HG02759 (cell line): ENCODE data around the gene H1-8.

Experiments used
- ATAC-seq: cut with Tn5 transposase; IDR thresholded peaks from one replicate; pipeline ENCODE4 v1.9.1; 2021; ENCODE audit warnings: mild to moderate bottlenecking, moderate library complexity; ENCODE audit not compliant: unreplicated experiment

The H1-8 gene

DNA sequence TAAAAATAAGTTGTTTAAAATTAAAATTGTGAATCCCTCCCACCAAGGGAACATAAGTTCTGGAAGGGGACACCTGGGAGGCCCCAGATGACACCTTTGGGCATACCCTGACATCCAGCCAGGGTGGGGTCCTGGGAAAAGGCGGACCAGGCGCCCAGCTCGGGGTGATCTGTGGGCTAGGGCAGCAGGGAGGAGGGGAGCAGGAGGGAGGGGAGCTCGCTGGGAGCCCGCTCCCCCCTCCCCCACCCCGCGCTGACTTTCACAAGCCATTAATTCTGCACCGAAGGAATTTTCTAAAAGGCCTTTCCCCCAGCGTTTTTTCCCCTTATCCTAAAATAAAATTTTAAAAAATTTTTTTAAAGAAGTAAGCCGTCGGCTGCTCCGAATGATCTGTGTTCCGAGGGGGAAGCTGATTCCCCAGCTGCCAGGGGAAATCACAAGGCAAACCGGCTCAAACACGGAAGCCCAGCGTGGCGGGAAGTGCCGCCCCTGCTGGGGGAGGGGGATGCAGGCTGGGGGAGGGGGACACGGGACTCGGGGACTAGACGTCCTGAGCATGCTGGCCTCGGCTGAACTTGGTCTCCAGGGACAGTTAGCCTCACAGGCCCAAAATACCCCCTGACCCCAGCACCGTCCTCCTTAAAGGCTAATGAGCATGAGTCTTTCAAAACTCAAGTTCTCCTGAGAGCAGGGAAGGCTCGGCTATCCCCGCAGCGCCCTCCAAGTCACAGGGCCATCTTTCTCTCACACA, 49.6 kb downstream of the H1-8 start:
- ATAC-seq: no peak

DNA sequence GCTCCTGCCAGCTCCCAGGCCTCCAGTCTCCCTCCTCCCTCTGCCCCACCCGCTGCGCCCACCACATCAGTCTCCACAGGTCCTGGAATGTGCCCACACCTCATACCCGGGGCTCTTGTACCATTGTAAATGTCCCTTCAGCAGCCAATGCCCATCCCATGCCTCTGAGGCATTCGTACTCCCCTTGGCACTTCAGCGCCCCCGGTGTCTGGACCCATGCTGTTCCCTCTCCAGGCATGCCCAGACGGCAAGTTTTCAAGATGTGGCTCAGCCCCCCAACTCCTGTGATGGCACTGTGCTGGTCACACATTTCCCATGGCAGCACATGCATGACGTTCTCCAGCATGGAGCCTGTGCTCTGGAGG, 50.2 kb downstream of the H1-8 start:
- ATAC-seq: no peak

DNA sequence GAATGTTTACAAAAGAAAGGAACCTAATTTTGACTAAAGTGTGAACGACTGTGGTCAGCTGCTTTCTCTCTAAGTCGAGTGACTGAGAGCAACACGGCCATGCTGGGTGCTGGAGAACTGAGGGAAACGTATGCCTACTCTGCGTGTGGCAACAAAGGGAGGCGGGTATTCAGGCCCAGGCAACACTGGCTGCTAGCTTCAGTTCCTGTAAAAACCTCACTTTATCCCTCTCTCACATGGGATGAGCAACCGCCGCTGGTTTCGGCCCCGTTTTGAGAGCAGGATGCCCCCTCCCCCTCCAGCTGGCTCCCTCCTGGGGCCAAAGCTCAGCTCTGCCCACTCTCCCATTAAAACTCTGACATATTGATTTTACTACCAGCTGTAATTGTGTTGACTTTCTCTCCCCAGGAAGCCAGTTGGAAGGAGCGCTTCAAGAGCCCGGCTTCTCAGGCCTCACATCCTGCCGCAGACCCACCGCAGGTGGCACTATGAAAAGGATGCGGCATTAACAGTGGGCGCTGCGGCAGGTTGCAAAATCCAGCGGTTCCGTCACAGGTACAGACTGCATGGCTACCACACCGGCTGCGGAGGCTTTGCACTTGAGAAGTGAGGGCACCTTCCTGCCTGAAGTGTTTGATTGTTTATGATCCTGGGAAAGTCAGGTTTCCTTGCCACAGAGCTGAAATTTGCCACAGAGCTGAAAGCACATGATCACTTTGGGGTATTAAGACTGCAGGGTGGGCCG, 50.8 kb downstream of the H1-8 start:
- no peak for ATAC-seq

DNA sequence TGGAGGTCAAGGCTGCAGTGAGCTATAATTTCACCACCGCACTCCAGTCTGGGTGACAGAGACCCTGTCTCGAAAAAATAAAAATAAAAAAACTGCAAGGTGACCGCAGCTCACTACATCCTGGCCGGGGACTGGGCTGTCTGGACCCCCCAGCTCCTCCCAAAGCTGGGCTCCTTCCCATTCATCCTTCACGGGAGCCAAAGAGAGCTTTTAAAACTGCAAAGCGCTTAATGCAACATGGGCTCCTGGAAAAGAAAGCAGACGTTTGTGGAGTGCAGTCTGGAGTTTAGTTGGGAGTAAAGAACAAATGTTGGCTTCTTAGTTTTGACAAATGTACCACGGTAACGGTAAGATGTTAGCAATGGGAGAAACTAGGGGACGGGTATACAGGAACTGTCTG, 51.4 kb downstream of the H1-8 start:
- ATAC-seq: no peak

DNA sequence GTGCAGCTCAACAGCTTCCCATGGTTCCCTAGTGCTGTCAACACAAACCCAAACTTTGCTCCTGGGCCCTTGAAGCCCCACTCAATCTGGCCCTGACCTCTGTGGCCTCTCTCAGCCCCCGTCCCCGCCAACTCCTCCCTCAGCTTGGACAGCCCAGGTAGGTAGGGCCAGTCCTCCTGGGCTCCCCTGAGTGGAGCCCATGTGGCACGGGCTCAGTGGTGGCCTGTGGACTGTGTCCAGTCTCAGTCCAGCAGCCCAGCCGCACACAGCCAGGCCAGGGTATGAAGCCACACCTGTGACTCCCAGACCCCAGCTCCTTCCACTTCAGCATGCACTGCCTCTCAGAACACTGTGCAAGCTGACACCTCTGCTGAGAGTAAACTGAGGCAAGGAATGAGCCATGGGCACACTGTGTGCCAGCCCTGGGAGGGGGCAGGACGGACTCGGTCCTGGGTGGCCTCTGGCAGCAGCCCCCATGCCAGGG, 52.0 kb downstream of the H1-8 start:
- no peak for ATAC-seq

DNA sequence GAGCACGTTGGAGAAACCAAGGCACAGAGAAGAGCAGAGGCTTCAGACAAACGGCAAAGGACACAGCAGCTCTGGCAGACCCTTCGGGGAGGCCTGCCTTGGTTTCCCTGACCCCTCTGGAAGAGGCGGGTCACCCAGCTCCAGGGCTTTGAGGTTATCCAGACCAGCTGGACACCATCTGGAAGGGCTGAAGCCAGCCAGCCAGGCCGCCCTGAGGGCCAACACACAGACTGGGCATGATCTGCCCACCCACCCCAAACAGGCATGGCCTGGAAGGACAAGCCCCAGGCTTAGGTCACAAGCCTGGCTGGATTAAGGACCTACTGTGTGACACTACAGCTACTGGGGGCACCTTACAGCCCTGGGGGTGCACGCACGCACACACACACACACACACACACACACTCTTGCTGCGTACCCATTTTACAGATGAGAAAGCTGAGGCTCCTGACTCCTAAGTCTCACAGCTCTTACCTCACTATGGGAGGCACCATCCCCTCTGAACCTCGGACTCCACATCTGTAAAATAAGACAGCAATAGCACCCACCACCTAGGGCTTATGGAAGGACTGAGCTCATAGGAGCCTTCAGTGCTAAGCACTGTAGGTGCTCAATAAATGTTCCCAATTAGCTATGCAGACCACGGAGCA, 52.7 kb downstream of the H1-8 start:
- no peak for ATAC-seq

DNA sequence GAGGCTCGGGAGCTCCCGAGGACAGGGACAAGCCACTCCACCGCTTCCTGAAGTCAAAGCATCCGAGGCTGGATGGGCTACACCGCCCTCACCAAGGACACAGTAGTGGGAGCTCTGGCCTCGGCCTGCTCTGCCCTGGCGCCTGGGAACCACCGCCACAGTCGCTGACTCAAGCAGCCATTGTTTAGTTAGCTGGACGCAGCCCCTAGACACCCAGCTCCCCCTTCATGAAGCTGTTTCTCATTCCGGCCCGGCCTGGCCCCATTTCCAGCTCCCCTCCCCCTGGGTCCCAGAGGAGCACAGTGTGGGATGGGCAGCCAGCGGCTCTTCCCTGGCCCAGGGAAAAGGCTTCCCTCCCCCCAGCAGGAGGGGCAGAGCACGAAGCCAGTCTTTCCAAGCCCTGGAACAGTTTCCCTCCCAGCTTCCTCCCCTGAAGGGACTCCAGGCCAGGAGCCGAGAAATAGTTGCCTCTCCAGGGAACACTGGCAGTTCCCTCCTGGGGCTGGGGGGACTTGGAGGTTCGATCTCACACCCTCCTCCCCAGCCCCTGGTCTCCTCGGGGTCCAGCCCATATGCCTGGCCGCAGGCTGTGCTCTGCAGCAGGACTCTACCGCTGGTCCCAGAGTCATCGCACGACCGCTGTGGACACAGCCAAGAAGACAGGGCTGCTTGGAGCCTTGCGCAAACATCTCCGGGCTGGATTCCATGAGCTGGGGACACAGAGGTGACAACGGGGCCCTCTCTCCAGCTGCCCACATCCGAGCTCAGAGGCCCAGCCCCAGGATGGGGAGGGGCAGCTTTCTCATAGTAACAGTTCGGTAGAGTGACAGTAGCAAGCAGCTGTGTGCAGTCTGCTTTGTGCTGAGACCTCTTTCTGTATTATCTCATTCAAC, 53.5 kb downstream of the H1-8 start:
- no peak for ATAC-seq

DNA sequence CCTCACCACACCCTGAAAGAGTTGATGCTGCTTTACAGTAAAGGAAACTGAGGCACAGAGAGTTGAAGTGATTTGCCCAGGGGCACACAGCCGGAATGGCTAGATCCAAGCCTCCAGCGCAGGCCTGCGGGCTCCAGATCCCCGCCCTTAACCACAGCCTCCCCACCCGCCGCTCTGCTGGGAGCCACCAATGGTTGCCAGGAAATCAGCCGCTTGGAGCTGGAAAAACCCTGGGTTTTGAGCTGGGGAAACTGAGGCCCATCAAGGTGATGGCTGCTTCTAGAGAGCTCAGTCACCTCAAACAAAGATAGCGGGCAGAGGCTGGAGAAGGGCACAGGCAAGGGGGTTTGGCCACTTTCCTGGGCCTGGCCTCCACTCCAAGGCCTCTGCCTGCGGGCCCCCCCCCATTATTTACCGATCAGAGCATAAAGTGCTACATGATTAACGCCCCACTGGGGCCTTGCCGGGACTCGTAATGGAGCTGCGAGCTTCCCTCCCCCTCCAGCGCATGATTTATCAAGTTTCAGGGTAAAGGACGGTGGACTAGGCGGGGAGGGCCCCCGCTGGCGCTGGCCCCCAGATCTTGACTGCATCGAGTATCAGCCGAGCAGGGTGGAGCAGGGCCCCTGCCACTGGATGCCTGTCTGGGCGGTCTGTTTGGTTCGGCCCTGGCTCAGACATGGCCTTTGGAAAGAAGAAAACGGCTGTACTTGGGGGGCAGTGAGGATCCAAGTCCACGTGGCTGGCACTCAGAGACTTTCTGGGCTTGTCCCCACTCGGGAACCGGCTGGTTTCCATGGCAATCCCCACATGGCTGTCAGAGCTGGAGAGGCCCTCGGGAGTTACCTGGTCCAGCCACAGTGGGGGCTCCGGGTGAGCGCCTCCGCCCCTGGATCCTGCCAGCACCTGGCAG, 54.4 kb downstream of the H1-8 start:
- no peak for ATAC-seq

DNA sequence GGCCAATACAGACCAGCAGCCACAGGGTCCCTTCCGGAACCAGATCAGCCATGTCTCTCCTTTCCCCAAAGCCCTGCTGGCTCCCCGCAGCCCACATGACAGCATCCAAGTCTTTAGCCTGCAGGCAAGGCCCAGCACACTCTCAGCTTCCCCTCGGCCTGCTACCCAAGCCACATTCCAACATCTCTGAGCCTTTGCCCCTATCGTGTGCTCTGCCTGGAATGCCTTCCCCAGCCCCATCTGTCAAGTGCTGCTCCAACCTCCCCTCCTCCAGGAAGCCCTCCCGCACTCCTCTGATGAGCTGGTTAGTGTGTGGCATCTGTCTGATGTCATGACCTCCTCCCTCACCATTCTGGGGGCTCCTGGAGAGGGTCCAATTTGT, 55.0 kb downstream of the H1-8 start:
- no peak for ATAC-seq

DNA sequence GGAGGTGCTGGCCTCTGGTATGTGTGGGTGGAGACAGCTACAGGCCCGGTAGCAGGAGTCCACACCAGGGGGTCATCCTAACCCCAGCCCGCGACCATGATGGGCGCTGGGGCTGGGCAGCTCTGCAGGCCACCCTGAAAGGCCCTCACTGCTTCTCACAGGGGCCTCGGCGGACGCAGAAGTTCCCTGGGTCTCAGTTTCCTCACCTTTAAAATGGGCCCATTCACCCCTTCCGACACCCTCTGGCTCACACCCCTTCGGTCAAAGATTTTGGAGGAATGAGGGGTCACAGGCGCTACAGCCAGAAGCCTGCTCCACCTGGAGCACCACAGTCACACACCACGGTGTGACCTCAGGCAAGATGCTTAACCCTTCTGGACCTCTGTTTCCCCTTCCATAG, 55.5 kb downstream of the H1-8 start:
- no peak for ATAC-seq

DNA sequence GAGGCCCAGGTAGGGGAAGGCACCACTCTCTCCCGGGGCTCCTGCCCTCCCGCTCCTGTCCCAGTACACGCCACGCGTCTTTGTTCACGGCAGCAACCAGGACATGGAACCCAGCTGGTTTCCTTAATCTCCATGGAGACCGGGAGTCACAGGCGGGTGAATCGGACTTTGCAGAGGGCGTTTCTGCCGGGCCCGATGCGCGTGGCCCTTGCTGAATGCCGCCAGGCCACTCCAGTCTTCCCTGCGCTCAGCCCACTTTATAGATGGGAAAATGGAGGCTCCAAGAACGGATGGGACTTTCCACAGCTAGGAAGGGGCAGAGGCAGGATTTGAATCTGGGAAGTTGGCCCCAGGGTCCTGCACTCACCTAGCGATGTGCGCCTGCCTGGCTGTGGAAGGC, 56.1 kb downstream of the H1-8 start:
- no peak for ATAC-seq

DNA sequence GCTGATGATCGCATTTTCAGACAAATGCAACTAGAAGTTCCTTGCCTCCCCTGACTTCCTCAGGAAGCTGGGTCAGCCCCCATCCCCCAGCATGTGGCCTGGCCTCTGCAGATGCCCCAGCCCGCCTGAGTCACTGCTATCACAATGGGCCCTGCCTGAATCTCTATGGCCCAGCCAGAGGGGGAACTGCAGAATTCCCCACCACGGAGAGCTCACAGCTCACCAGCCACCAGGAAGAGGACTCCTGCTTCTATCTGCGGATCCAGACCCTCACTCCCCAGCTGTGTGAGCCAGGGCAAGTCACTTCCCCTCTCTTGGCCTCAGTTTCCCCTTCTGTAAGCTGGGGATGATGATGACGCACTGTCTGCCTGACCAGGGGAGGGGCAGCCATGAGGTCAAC, 56.6 kb downstream of the H1-8 start:
- ATAC-seq: no peak

DNA sequence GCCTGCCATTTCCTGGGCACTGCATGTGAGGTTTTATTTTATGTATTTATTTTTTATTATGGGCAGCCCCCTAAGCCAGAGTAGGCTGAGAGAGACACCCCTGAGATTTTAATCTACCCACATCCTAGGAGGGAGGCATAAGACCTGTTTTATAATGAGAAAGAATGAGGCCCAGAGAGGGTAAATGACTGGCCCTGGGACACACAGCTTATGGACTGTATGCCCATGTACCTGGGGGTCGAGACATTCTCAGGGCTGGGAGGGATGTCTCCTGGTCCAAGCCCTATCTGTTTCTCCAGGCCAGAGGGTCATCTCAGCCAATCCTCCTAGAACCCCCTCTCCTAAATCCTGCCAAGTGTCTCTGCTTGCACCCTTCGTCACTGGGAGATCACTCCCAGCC, 57.4 kb downstream of the H1-8 start:
- ATAC-seq: no peak
